ENCODE data around the gene ARHGAP26.

The ARHGAP26 gene

DNA sequence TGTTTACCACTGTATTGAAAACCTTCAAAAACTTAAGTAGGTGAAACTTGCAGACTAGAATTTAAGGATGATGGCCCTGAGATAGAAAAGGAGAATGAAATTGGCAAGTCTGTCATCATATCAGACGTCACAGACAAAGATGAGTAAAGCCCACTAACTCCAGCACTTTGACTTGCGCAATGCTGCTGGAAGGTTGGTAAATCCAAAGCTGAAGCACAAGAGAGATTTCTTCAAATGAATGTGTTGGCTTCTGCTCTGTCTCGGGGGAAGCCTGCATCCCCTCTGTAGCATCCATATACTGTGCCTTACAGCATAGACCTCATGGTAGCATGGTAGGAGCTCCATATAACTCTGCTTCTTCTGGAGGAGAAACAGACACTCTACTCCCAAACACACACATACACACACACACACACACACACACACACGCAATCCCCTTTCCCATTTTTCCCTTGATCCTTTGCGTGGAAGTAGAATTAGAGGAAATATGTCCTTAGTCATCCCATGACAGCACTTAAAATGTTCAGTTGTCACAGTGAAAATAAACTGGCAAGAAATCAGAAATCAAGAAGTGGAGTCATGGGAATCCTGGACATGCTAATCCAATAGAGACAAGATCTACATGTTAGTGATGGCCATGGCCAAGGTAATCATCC lies 391.8 kb downstream of the ARHGAP26 start:
- H3K9me2 ChIP-seq (ENCODE audit: low read depth, low read length) = no peaks in the 10 kb centered on the region
- no peak overlapping the region for H3K4me2 ChIP-seq (ENCODE audit: low read length)
- no peaks in the 10 kb centered on the region for H3K9me3 ChIP-seq (ENCODE audit: low read length)
- no peaks in the 10 kb centered on the region for H3K36me3 ChIP-seq (ENCODE audit: insufficient read depth, low read length)
- no peak overlapping the region for H2AFZ ChIP-seq (ENCODE audit: low read length)
- H3K79me2 ChIP-seq (ENCODE audit: insufficient read depth, low read length) = no peaks in the 10 kb centered on the region
- no peaks in the 10 kb centered on the region for H3K27me3 ChIP-seq (ENCODE audit: insufficient read depth, low read length)
- H4K20me1 ChIP-seq (ENCODE audit: insufficient read depth, low read length) = no peaks in the 10 kb centered on the region
- TF ChIP-seq, protein P1, sequence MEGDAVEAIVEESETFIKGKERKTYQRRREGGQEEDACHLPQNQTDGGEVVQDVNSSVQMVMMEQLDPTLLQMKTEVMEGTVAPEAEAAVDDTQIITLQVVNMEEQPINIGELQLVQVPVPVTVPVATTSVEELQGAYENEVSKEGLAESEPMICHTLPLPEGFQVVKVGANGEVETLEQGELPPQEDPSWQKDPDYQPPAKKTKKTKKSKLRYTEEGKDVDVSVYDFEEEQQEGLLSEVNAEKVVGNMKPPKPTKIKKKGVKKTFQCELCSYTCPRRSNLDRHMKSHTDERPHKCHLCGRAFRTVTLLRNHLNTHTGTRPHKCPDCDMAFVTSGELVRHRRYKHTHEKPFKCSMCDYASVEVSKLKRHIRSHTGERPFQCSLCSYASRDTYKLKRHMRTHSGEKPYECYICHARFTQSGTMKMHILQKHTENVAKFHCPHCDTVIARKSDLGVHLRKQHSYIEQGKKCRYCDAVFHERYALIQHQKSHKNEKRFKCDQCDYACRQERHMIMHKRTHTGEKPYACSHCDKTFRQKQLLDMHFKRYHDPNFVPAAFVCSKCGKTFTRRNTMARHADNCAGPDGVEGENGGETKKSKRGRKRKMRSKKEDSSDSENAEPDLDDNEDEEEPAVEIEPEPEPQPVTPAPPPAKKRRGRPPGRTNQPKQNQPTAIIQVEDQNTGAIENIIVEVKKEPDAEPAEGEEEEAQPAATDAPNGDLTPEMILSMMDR (IDR thresholded peaks at IDR 0.05; ENCODE audit: low read length) = no peak
- TF ChIP-seq EZH2 (IDR thresholded peaks at IDR 0.05; ENCODE audit: borderline replicate concordance, low read length) = no peak
- no peaks in the 10 kb centered on the region for H3F3A ChIP-seq (ENCODE audit: insufficient read depth, low read length)
- H3K4me1 ChIP-seq (ENCODE audit: insufficient read depth, low read length, severe bottlenecking) = peaks cover 23% of the 10 kb centered on the region
- H3K27ac ChIP-seq (ENCODE audit: low read depth, low read length, poor library complexity, severe bottlenecking) = no peak overlapping the region
- no peak overlapping the region for H3K4me3 ChIP-seq (ENCODE audit: low read depth, low read length, poor library complexity, severe bottlenecking)
- no peak overlapping the region for H3K9ac ChIP-seq (ENCODE audit: low read length)

DNA sequence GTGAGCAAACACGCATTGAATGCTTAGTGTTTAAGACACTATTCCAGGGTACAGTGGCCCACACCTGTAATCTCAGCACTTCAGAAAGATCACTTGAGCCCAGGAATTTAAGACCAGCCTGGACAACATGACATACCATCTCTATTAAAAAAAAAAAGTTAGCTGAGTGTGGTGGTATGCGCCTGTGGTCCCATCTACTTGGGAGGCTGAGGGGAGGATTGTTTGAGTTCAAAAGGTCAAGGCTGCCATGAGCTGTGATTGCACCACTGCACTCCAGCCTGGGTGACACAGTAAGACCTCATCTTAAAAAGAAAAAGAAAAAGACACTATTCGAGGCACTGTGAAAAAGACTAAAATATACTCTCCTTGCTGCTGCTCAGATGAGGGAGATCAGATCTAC lies 392.6 kb downstream of the ARHGAP26 start:
- no peaks in the 10 kb centered on the region for H4K20me1 ChIP-seq (ENCODE audit: insufficient read depth, low read length)
- TF ChIP-seq, protein P1 (IDR thresholded peaks at IDR 0.05; ENCODE audit: low read length) = no peak
- TF ChIP-seq EZH2 (IDR thresholded peaks at IDR 0.05; ENCODE audit: borderline replicate concordance, low read length) = no peak
- H3K9me3 ChIP-seq (ENCODE audit: low read length) = no peaks in the 10 kb centered on the region
- H3K9ac ChIP-seq (ENCODE audit: low read length) = no peak overlapping the region
- H3K4me1 ChIP-seq (ENCODE audit: insufficient read depth, low read length, severe bottlenecking) = peaks cover 26% of the 10 kb centered on the region
- no peak overlapping the region for H2AFZ ChIP-seq (ENCODE audit: low read length)
- H3K9me2 ChIP-seq (ENCODE audit: low read depth, low read length) = no peaks in the 10 kb centered on the region
- H3K27ac ChIP-seq (ENCODE audit: low read depth, low read length, poor library complexity, severe bottlenecking) = no peak overlapping the region
- H3K4me3 ChIP-seq (ENCODE audit: low read depth, low read length, poor library complexity, severe bottlenecking) = no peak overlapping the region
- no peaks in the 10 kb centered on the region for H3K36me3 ChIP-seq (ENCODE audit: insufficient read depth, low read length)
- no peaks in the 10 kb centered on the region for H3K79me2 ChIP-seq (ENCODE audit: insufficient read depth, low read length)
- H3F3A ChIP-seq (ENCODE audit: insufficient read depth, low read length) = no peaks in the 10 kb centered on the region
- no peaks in the 10 kb centered on the region for H3K27me3 ChIP-seq (ENCODE audit: insufficient read depth, low read length)
- H3K4me2 ChIP-seq (ENCODE audit: low read length) = no peak overlapping the region

DNA sequence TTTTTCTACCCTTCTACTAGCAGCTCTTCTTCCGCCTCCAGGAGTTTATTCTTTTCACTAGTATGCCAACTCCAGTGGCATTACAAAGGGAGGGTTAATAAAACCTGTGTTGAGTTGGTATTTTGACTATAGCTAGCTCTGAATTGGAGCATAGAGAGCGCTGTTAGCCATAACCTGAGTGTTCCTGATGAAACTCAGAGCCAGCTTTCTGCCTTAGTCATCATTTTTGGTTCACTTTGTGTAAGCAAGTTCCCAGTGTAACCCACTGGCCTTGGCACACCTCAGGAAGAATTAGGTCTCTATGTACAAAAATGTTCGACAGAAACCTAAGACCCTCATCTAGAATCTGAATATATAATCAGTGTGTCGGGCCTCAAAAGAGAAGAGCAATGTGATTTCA lies 394.4 kb downstream of the ARHGAP26 start:
- Histone ChIP-seq H3K9me3 (ENCODE audit: low read length) (no peaks in the 10 kb centered on the region), H3K27ac (ENCODE audit: low read depth, low read length, poor library complexity, severe bottlenecking) (peak overlapping the region; percentile 8), H3K9ac (ENCODE audit: low read length) (no peak overlapping the region), H3K36me3 (ENCODE audit: insufficient read depth, low read length) (no peaks in the 10 kb centered on the region), H3K27me3 (ENCODE audit: insufficient read depth, low read length) (no peaks in the 10 kb centered on the region), H3K9me2 (ENCODE audit: low read depth, low read length) (no peaks in the 10 kb centered on the region), H2AFZ (ENCODE audit: low read length) (no peak overlapping the region), H3K4me3 (ENCODE audit: low read depth, low read length, poor library complexity, severe bottlenecking) (no peak overlapping the region), H3K4me2 (ENCODE audit: low read length) (no peak overlapping the region), H3K4me1 (ENCODE audit: insufficient read depth, low read length, severe bottlenecking) (peaks cover 44% of the 10 kb centered on the region), H3F3A (ENCODE audit: insufficient read depth, low read length) (no peaks in the 10 kb centered on the region), H3K79me2 (ENCODE audit: insufficient read depth, low read length) (no peaks in the 10 kb centered on the region), H4K20me1 (ENCODE audit: insufficient read depth, low read length) (no peaks in the 10 kb centered on the region)
- TF ChIP-seq EZH2 (IDR thresholded peaks at IDR 0.05; ENCODE audit: borderline replicate concordance, low read length) = no peak
- TF ChIP-seq, protein P1 (IDR thresholded peaks at IDR 0.05; ENCODE audit: low read length) = no peak
